ENCODE measurements around the gene HS3ST5.
A peak's percentile ranks its signal among the peaks of the same experiment; 100 is the strongest.
"Not testable (repeated sequence)": the region's sequence is repeated elsewhere in the genome, so short reads cannot be mapped to it uniquely, and the experiment has no call there.

HS3ST5 gene

DNA sequence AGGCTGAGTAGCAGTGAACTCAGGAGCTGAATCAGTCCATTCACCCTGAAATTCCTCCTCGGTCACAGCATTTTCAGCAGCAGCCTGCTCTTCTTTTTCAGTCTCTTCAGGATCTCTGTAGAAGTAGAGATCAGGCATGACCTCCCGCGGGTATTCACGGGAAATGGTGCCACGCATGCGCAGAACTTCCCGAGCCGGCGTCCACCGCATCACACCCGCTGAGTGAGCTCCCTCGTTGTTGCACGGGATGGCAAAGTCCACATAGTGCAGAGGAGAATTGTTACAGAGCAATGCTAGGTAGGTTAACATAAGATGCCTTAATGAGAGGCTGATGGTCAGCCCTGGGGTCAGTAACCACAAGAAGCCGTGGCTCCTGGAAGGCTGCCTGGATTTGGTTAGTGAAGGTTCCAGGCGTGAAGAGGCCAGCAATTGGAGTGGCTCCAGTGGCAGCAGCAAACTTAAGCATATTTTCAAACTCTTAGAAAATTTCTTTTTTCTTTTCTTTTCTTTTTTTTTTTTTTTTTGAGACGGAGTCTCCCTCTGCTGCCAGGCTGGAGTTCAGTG is 258.4 kb downstream of the HS3ST5 start:
- DNase-seq, result no peak

GRCh38 chr6:114083251-114083650 is 259.6 kb downstream of the HS3ST5 start:
- no peak for DNase-seq

GRCh38 chr6:114081730-114082129 is 261.1 kb downstream of the HS3ST5 start:
- DNase-seq, result no peak

DNA sequence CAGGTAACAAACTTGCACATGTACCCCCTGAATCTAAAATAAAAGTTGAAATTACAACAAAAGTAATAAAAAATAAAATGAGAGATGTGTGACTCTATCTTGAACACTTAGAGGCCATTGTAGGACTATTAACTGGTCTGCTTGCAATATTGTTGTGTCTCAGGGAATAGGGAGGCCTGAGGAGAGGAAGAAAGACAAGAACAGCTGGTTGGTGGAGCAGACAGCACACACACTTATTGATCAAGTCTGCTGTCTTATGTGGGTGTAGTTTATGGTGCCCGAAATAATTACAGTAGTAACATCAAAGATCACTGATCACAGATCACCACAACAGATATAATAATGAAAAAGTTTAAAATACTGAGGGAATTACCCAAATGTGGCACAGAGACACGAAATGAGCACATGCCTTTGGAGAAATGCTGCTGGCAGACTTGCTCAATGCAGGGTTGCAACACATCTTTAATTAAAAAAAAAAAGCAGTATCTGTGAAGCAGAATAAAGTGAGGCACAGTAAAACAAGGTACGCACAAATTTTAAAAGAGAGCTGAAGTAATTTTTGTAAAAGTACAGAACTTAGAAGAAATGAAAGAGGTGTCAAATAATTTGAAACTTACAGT is 261.8 kb downstream of the HS3ST5 start:
- DNase-seq, result no peak

GRCh38 chr6:114080410-114080809 is 262.4 kb downstream of the HS3ST5 start:
- DNase-seq, result not testable (repeated sequence)

GRCh38 chr6:114075777-114076176 is 267.0 kb downstream of the HS3ST5 start:
- no peak for DNase-seq

DNA sequence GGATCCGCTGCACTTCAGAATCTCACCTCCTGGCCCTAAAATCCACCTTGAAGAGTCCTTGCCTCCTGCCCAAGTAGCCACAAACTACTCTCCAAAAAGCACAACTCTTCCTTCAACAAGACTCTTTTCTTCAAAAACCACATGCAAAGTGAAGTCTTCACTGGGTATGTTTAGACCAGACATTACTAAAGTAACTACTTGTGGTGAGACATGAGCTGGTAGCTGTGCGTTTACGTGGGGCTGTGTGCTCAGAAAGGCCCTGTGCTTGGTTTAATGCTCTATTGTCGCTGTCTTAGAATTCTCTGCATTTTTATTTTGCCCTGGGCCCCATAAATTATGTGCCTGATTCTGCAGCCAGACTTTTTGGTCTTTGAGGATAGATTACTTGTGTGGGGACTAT is 267.5 kb downstream of the HS3ST5 start:
- DNase-seq, result no peak

GRCh38 chr6:114068771-114069170 is 274.1 kb downstream of the HS3ST5 start:
- DNase-seq, result no peak

DNA sequence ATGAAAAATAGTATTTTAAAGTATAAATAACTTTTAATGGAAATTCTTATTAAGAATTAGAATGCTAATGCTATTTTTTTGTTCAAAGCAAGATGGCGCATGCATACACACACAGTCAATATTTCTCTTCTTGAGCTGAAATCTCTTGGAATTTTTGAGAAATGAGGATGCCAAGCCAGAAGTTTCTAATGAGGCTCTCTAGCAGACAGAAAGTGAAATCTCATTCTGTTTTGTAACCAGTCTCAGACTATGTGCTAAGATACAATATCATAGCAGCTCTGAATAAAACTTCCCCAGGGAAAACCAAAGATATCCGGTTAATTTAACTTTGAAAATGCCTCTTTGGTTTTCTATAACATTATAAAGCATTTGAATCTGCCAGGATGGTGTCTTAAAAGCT is 274.7 kb downstream of the HS3ST5 start:
- no peak for DNase-seq

DNA sequence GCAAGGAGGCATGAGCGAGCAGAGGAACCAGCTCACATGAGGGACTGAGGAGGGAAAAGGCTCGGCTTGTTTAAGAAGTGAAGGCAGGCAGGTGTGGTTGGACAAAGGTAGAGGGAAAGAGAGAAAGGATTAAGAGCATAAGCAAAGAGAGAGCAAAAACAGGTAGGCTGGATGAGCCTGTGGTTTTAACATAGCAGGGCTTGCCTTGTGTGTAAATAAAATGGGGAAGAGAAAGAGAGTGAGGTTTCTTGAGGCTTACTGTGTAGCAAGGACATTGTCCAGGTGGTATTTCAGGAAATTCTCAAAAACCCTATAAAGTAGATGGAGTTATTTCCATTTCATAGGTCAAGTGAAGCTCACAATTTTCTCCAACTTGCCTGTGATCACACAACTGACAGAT is 278.0 kb downstream of the HS3ST5 start:
- DNase-seq, result no peak

- no peak for DNase-seq
Measured at GRCh38 chr6:114063956-114064355, 278.9 kb downstream of the HS3ST5 start.

DNA sequence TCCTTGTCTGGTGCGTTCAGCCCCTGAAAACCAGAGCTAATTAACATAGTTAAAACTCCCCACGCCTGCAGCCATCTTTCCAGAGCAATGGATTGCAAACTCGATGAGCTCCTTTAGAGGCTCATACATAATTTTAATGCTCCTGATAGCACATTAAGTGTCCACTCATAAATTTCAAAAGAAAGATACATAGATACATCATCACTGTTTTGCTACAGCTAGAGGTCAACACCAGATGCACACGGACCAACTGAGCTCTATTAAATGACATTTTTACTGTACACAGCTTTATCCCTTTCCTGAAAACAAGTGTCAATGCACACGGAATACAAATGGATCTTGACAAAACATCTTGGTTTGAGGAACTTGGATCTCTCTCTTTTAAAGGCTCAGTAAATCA is 280.6 kb downstream of the HS3ST5 start:
- no peak for DNase-seq

DNA sequence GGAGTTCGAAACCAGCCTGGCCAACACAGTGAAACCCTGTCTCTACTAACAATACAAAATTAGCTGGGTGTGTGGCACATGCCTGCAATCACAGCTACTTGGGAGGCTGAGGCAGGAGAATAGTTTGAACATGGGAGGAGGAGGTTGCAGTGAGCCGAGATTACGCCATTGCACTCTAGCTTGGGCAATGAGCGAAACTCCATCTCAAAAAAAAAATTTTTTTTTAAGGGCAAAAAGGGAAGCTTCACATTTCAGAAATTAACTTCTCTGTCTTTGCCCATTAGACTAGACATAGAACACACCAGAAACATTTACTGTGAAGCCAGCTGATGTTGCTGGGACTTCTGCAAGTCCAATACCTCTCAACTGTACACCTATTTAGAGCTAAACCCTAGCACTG is 281.1 kb downstream of the HS3ST5 start:
- DNase-seq, result no peak

DNA sequence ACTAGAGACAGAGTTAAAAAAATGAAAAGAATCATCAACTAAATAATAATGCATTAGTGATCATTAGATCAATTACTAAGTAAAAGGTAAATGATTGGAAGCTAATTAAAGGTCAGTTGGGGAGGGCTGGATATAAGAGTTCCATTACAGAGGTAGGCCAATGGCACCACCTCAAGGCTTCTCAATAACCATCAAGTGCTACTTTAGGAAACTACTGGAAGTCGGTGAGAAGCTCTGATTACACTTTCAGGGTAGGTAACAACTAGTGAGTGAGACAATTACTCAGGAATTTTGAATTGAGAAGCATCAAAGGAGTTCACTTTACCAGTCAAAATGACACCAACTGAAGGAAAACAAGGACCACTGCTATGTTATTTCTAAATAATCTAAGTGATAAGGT is 281.7 kb downstream of the HS3ST5 start:
- DNase-seq, result no peak

GRCh38 chr6:114058435-114058834 is 284.4 kb downstream of the HS3ST5 start:
- DNase-seq, result no peak

DNA sequence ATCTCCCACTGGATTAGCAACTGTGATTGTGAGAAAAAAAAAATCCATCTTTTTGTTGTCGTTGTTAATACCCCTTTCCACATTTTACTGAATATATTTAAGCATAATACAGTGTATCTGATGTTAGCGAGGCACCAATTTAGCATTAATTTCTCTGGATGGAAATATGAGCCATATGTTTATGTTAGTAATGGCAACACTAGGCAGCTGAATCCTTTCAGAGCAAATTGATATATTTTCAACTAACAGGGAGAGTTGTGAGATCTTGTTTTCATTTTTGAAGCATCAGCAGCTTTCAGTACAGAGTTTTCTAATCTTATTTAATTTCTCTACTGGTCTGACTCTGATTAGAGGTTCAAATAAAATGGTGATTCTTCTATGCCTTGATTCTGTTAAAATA is 287.1 kb downstream of the HS3ST5 start:
- DNase-seq, result no peak

GRCh38 chr6:114055349-114055748 is 287.5 kb downstream of the HS3ST5 start:
- DNase-seq, result no peak

GRCh38 chr6:114053791-114054190 is 289.0 kb downstream of the HS3ST5 start:
- no peak for DNase-seq

- DNase-seq, result no peak
Measured at GRCh38 chr6:114052141-114052540, 290.7 kb downstream of the HS3ST5 start.

- DNase-seq, result no peak
Measured at GRCh38 chr6:114051031-114051430, 291.8 kb downstream of the HS3ST5 start.

DNA sequence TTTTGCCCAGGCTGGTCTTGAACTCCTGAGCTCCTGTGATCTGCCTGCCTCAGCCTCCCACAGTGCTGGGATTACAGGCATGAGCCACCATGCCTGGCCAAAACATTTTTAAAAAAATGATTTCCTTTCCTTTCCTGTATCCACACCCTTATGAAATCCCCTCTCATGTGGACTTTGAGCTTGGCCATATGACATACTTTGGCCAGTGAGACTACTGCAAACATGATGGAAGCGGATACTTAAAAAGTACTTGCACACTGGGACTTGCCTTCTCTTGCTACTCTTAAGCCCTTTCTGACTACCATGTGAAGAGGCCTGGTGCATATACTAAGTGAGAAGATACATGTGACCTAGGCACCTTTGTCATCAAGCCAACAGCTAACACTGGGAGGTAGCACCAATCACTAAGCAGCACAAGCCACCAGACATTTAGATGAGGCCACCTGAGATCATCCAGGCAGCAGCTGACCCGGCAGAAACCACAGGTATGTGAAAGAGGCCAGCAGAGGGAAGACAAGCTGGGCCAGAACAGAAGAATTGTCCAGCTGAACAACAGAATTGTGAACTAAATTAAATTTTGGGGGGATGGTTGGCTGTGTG is 293.4 kb downstream of the HS3ST5 start:
- DNase-seq, result no peak

- peak; percentile 67 for DNase-seq
Measured at GRCh38 chr6:114044566-114044965, 298.3 kb downstream of the HS3ST5 start.

GRCh38 chr6:114042267-114043016 is 300.4 kb downstream of the HS3ST5 start:
- no peak for DNase-seq

- DNase-seq, result no peak
Measured at GRCh38 chr6:114040871-114041270, 302.0 kb downstream of the HS3ST5 start.
